ENCODE data around the gene SMIM13.
"Not testable (repeated sequence)": the region's sequence is repeated elsewhere in the genome, so short reads cannot be mapped to it uniquely, and the experiment has no call there.

- not testable (repeated sequence) for TF ChIP-seq CTCF (conservative IDR thresholded peaks at IDR 0.05); EZH2 (IDR thresholded peaks at IDR 0.05; ENCODE audit: low read depth)
Measured at GRCh38 chr6:11087141-11087812, 6.4 kb upstream of the SMIM13 start.

Data from PC-9 (cell line).